ENCODE results near the gene USP34. TPM values are rescaled to one million over a fixed set of nuclear protein-coding genes. Genes with fewer than 3 reads are reported as not detected.

Gene USP34
- total and polyA plus RNA-seq, 7 donors = 40.2 to 71.5 (median 54.0) TPM

GRCh38 chr2:61145990-61146389, 324.9 kb downstream of the USP34 start:
- intact Hi-C loops (cut with DNase I) = no loop called here
- Histone ChIP-seq H3K4me3 (peak overlapping the region; percentile 75), H3K27me3 (ENCODE audit: insufficient read depth in 3 of 3, low read length in 2 of 3) (no peaks in the 10 kb centered on the region), H3K36me3 (ENCODE audit: insufficient read depth in 1 of 2, low read depth in 1 of 2) (peaks cover 4 to 27% of the 10 kb centered on the region in 2 donors), H3K9me3 (no peaks in the 10 kb centered on the region), H3K27ac (peak overlapping the region; percentile 86), H3K4me1 (peaks cover 7% of the 10 kb centered on the region)
- no peak for ATAC-seq
- no peak for DNase-seq
- WGBS, 3 donors = 97 to 98% (median 98%) methylated on average over 2 of the region's 2 CpGs
- TF ChIP-seq, protein P1, sequence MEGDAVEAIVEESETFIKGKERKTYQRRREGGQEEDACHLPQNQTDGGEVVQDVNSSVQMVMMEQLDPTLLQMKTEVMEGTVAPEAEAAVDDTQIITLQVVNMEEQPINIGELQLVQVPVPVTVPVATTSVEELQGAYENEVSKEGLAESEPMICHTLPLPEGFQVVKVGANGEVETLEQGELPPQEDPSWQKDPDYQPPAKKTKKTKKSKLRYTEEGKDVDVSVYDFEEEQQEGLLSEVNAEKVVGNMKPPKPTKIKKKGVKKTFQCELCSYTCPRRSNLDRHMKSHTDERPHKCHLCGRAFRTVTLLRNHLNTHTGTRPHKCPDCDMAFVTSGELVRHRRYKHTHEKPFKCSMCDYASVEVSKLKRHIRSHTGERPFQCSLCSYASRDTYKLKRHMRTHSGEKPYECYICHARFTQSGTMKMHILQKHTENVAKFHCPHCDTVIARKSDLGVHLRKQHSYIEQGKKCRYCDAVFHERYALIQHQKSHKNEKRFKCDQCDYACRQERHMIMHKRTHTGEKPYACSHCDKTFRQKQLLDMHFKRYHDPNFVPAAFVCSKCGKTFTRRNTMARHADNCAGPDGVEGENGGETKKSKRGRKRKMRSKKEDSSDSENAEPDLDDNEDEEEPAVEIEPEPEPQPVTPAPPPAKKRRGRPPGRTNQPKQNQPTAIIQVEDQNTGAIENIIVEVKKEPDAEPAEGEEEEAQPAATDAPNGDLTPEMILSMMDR (IDR thresholded peaks at IDR 0.05) = no peak

DNA sequence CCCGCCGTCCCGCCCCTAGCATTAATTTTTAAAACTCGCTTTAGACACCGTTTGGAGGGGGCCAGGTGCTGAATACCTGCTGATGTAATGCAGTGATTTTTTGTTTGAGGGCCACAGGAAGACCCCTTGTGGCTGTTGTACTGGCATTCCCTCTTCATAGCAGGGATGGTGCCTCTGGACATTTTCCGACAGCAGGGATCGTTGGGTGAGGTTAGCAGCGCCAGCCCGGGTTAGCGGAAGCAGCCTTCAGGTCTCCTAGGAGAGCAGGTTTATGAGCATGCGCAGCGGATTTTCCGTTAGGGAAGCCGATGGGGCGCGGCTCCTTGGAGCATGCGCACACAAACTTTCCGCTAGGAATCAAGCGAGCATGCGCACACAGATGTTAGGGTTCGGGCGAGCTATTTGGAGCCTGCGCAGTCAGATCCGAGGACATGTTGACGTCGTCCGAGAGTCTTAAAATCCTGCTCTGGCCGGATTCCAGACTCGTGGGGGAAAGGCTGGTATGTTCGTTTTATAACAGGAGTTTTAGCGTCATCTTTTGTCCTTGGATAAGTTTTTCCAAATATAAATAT, 326.1 kb downstream of the USP34 start:
- peak overlapping the region; percentile 86 for H3K27ac ChIP-seq
- 3 to 5% (median 3%) methylated on average over 31 of the region's 31 CpGs for WGBS, 3 donors
- no peaks in the 10 kb centered on the region for H3K9me3 ChIP-seq
- peak overlapping the region; percentile 75 for H3K4me3 ChIP-seq
- intact Hi-C loops (cut with DNase I) = no loop called here
- peak; percentile 93 to 97 for DNase-seq
- peak; percentile 97 to 100 (median 99) for ATAC-seq
- H3K36me3 ChIP-seq (ENCODE audit: insufficient read depth in 1 of 2, low read depth in 1 of 2) = peaks cover 4 to 16% of the 10 kb centered on the region in 2 donors
- H3K4me1 ChIP-seq = peaks cover 7% of the 10 kb centered on the region
- TF ChIP-seq, protein P1 (IDR thresholded peaks at IDR 0.05) = no peak
- H3K27me3 ChIP-seq (ENCODE audit: insufficient read depth in 3 of 3, low read length in 2 of 3) = no peaks in the 10 kb centered on the region

GRCh38 chr2:61141151-61141550, 329.7 kb downstream of the USP34 start:
- H3K9me3 ChIP-seq = no peaks in the 10 kb centered on the region
- intact Hi-C loops (cut with DNase I) = no loop called here
- no peak overlapping the region for H3K4me3 ChIP-seq
- TF ChIP-seq, protein P1 (IDR thresholded peaks at IDR 0.05) = no peak
- DNase-seq (no peak), ATAC-seq (no peak)
- H3K36me3 ChIP-seq (ENCODE audit: insufficient read depth in 1 of 2, low read depth in 1 of 2) = no peaks in the 10 kb centered on the region
- H3K27me3 ChIP-seq (ENCODE audit: insufficient read depth in 3 of 3, low read length in 2 of 3) = no peaks in the 10 kb centered on the region
- no peak overlapping the region for H3K27ac ChIP-seq
- WGBS, 3 donors = 96 to 100% (median 98%) methylated on average over 1 of the region's 1 CpG
- H3K4me1 ChIP-seq = peaks cover 7% of the 10 kb centered on the region

DNA sequence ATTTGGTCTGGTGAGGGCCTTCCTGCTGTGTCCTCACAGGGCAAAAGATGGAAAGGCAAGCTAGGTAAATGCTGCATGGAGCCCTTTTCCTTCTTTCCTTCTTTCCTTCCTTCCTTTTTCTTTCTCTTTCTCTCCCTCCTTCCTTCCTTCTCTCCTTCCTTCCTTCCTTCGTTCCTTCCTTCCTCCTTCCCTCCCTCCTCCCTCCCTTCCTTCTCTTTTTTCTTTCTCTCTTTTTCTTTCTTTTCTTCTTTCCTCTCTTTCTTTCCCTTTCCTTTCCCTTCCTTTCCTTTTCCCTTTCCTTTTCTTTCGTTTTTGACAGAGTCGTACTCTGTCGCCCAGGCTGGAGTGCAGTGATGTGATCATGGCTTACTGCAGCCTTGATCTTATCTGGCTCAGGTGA, 332.0 kb downstream of the USP34 start:
- no peaks in the 10 kb centered on the region for H3K36me3 ChIP-seq (ENCODE audit: insufficient read depth in 1 of 2, low read depth in 1 of 2)
- H3K27me3 ChIP-seq (ENCODE audit: insufficient read depth in 3 of 3, low read length in 2 of 3) = no peaks in the 10 kb centered on the region
- TF ChIP-seq, protein P1 (IDR thresholded peaks at IDR 0.05) = no peak
- H3K27ac ChIP-seq = no peak overlapping the region
- no peak overlapping the region for H3K4me3 ChIP-seq
- no peak for ATAC-seq
- no peaks in the 10 kb centered on the region for H3K9me3 ChIP-seq
- DNase-seq = no peak
- intact Hi-C loops (cut with DNase I) = no loop called here
- 73 to 90% (median 90%) methylated on average over 4 of the region's 4 CpGs for WGBS, 3 donors
- no peaks in the 10 kb centered on the region for H3K4me1 ChIP-seq

Other genes starting within 250 kb of the USP34 start
- 100 to 1,000 TPM in 1 of 4 donors, 10 to 100 TPM in 3; 57.9 to 108 (median 63.1) TPM for gene XPO1, start 67.3 kb upstream of the USP34 start, total RNA-seq
- gene XPO1, start 67.3 kb upstream of the USP34 start, polyA plus RNA-seq = 10 to 100 TPM; 33.5 to 73.9 (median 33.8) TPM

Measured in psoas muscle (tissue), 8 donors.